Measurements from ENCODE around the gene MYH4.

Gene MYH4

DNA sequence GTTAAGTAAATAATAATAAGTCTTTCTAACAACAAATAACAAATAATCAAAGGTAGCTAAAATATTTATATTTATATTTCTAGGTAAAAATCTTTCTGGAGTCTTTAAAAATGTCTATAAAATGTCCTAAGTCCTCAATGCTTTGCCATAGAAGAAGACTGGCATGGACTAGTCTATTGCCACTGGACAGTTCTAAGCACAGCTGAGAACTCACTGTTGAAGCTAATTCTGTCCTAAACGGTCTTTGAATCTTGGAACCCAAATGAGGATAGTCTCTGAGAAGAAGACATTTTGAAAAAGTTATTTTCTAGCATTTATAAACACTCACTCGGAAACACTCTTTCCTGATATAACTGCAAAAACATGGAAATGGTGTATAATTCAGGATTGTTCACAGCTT, 48.1 kb downstream of the MYH4 start:
- no peak for DNase-seq

DNA sequence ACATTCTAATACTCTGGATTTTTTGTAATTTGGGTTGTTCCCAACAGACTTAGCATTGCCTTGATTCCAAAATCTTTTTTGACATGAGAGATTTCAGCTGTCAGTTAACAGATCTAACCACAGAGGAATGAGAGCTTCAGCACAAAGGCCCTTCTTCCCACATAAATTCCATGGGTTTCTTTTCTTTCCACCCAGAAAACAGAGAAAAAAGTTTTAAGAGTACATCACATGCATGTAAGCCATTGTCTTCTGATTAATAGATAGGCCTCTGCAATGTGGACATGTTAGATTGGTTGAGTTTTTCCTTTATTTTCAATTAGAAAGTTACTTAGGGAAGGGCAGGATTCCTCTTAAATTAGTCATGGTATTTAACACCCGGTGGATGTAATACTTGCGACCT, 48.5 kb downstream of the MYH4 start:
- DNase-seq: no peak

DNA sequence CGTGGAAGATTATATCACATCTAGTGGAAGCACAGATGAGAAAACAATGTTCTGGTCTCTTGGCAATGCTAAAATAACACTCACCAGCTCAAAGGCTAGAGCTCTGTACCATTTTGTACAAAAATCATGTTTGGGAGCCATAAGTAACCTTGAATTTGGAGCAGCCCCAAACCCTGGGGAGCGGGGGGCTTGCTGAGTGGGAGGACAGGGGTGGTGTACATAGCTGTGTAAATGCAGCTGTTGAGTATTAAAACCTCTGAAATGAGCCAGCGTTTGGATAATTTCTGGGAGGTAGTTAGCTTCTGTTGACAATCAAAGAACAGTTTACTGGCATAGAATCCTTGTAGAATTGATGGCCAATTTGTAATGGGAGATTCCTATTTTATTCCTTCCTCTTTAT, 51.9 kb downstream of the MYH4 start:
- no peak for DNase-seq

DNA sequence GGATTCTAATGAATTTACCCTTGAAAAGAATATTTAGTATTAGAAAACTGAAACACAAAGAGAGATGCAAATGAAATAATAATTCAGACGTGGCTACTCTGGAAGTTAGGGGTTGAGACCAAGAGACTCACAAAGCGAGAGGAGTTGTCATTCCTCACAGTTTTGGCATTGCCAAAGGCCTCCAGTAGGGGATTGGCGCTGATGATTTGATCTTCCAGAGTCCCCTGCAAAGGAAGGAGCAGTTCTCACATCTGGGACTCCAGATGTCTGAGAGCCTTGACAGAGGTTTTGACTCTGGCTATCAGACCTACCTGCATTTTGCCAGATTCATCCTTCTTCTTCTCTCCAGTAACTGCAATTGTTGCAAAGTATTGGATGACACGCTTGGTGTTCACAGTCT, 54.2 kb downstream of the MYH4 start:
- DNase-seq: no peak

DNA sequence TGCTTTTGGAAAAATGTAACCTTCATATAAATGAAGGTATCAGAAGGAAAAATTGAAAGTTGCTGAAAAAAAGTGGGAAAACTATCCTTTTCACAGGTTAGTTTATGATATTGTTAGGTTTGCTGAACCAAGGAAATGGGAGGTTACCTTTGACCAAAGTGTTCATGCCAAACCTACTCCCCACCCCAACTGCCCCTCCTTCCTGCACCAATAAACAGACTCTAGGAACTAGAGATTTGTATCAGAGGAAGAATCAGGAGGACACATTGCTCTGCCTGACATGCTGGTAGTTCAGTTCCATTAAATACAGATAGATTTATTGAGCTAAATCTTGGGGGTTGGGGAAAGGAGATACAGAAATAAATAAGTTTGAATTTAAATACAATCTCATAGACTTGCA, 65.8 kb downstream of the MYH4 start:
- no peak for DNase-seq

DNA sequence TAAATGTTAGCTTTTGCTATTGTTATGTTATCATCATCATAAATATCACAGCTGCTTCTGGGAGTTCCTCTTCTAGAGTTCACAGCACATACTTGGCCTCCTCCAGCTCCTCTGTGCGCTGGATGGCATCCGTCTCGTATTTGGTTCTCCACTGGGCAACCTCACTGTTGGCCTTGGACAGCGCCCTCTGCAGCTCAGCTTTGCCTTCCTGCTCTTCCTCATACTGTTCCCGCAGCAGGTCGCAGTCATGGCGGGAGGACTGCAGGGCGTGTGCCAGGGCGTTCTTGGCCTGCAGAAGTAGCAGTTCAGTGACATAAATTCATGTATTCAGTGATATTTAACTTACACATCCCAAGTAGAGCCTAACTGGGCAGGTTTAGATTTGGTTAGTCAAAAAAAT, 71.0 kb downstream of the MYH4 start:
- DNase-seq: no peak

DNA sequence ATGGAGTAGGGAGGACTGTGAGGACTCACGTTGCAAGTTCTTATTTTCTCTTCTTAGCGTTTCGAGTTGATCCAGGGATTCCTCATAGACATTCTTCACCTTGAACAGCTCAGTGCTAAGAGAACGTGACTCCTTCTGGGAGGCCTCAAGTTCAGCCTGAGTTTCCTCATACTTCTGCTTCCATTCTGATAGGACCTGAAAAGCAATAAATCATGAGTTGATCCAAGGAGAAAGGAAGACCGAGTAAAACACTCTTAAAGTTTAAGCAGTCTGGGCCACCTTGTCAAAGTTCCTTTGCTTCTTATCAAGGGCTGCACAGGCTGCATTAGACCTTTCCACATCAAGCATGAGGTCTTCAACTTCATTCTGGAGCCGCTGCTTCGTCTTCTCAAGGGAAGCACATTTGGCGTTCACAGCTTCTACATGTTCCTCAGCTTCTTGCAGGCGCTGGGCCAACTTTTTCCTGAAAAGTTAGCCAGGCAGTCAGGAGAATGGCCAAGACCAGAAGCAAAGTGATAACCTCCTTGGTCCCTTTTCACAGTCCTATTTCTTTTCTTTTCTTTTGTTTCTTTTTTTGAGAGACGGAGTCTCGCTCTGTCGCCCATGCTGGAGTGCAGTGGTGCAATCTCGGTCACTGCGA, 72.7 kb downstream of the MYH4 start:
- DNase-seq: no peak

DNA sequence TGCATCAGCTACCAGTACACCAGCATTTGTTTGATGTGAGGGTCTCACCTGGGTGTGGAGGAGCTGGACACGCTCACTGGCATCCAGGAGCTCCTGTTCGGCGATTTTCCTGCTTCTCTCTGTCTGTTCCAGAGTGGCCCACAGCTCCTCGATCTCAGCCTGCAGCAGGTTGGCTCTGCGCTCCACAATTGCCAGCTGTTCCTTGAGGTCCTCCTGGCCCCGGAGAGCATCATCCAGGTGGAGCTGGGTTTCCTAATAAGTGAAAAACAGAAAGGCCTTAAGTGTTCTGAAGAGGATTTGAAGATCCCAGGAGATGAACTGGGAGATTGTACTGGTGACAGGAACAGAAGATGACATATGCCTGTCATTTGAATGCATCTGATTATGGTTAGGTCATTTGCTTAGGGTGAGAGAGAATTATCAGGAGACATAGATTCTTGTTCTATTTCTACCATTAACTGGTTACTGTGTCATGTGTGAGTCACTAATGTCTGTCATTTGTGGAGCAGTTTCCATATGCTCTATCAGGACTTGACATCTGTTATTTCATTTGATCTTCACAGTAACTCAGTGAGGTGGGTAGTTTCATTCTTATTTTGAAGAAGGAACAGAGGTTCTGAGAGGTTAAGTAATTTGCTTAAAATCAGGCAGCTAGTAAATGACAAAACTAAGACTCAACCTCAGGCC, 75.0 kb downstream of the MYH4 start:
- DNase-seq: no peak
